HPDE6-E6E7 (cell line): ENCODE results near the gene ANAPC4.

Source experiments
- DNase-seq: peaks from one replicate; pipeline ENCODE4 v3.0.0; 2011; ENCODE audit warnings: missing footprints; ENCODE audit errors: extremely low spot score

The ANAPC4 gene

GRCh38 chr4:25378437-25378743, 1.3 kb downstream of the ANAPC4 start:
- no peak for DNase-seq

- no peak for DNase-seq
Observed at GRCh38 chr4:25379591-25379990, 2.5 kb downstream of the ANAPC4 start.

- DNase-seq, result no peak
Observed at GRCh38 chr4:25383647-25384046, 6.6 kb downstream of the ANAPC4 start.

GRCh38 chr4:25386926-25387325, 9.9 kb downstream of the ANAPC4 start:
- no peak for DNase-seq

DNA sequence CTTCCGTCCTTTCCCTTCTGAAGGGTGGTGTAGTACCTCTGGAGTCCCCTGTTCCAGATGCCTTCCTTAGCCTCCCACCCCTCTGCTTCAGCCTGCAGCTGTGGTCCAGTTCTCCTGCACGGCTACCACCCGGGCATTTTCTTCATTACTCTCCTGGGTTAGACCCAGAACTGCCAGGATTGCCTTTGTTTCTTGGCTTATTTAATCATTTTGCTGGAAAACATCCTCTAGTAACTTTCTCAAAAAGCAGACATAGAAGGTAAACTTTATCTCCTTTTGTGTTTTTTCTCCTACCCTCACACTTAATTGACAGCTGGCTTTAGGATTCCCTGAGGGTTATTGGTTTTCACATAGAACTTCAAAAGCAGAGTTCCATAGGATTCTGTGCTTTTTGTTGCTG, 20.2 kb downstream of the ANAPC4 start:
- no peak for DNase-seq

DNA sequence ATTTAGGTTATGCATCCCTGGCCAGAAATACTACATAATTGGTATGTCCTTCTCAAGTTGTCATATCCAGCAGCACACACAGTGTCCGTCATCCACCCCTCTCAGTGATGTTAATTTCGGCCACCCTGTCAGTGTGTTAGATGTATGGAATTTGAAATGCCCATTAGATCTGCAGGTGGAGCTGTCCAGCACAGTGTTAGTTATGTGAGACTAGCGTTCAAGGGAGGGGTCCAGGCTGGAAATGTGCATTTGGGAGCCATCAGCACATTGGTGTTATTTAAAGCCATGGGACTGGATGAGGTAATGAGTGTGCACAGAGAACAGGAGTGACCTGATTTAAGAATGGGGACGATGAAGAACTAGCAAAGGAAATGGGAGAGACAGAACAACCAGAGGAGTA, 22.4 kb downstream of the ANAPC4 start:
- no peak for DNase-seq

GRCh38 chr4:25401066-25401465, 24.0 kb downstream of the ANAPC4 start:
- DNase-seq, result no peak

DNA sequence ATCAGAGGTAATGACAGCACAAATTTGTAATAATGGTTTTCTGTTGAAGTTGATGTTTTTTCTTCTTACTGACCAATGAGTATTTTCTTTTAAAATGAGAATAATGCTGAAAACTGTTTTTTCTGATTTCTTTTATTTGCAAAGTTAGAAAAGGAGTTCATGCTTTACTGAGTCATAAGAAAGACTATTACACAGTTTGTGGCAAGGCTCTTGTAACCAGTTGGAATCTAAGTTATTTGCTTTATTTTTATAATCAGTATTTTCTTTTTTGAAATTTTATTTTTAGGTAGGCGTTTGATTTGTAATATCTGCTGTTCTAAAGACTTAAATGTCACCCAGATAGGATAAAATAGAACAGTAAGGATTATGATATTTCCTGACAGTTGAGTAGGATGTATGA, 25.5 kb downstream of the ANAPC4 start:
- no peak for DNase-seq

DNA sequence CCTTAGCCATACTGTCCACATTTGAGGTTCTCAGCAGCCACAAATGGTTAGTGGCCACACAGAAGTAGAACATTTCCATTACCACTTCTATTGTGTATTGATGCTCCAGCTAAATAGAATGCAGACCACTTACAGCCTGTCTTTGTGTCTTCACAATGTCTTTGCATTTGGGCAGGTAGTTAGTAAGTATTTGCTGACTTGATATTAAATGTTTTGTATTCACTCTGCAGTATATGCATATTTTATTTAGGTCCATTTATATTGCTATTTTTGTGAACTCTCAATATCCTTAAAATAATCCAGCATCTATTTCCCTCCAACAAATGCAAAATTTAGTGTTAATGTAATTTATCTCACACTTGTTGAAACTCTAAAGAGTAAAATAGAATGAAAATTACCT, 26.6 kb downstream of the ANAPC4 start:
- DNase-seq, result no peak

DNA sequence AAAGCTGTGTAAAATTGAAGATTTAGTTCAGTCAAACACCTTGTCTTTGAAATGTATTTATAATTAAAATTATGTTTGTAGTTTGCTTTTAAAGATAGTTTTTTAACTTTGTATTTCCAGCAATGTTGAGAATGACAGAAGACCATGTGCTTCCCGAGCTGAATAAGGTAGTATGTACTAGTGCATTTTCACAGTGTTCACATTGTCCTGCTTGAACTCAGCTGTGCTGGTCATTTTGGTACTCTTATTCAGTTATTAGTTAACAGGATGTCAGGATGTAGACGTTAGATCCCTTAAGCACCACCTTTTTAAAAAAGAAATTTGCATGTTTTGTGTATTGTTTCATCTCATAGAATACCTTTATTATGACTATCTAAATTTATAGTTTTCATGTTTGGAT, 28.4 kb downstream of the ANAPC4 start:
- no peak for DNase-seq

DNA sequence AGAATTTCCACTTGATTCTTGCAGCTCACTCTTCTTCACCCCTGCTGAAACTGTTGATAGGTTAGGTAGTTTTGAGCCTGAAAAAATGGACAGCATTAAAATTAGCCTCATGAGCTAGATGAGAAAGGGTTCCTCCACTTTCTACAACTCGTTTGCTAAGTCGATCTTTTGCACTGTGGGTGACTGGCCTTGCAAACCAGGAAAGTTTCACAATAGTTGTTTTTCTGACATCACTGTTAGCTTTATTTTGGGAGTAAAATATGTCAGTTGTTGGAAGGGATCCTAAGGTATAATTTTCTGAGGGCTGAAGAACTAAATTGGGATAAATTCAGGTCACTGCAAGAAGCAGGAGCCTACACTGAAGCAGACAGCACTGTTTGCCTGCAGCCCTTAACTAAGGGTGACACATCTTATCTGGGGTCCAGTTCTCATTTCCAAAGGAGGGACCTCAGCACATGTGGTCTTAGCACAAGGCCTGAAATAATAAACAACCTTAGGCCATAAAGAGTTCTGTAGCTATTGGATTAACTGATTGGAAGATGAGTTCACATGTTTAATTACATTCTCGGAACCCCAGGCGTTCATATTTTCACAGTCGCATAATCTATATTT, 29.1 kb downstream of the ANAPC4 start:
- no peak for DNase-seq

GRCh38 chr4:25410820-25411529, 33.9 kb downstream of the ANAPC4 start:
- no peak for DNase-seq

- no peak for DNase-seq
Observed at GRCh38 chr4:25413261-25413660, 36.2 kb downstream of the ANAPC4 start.

GRCh38 chr4:25417014-25417413, 40.0 kb downstream of the ANAPC4 start:
- DNase-seq, result no peak

DNA sequence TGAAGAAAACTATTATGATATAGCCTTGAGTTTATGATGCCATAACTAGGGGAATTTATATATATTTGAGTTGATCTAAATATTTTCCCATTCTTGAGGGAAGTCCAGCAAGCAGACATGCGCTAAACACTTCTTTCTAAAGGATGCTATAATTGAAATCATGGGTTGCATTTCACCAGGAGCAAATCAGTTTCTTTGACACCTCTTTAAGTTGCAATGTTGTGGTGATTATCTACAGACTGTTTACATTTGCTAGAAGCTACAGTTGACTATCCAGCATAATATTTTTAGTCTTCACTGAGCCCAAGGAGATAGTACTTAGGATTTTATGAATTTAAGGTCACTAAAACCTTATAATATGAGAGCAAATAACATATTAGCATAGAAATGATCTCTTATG, 43.9 kb downstream of the ANAPC4 start:
- no peak for DNase-seq

- DNase-seq, result no peak
Observed at GRCh38 chr4:25421816-25422525, 44.9 kb downstream of the ANAPC4 start.

DNA sequence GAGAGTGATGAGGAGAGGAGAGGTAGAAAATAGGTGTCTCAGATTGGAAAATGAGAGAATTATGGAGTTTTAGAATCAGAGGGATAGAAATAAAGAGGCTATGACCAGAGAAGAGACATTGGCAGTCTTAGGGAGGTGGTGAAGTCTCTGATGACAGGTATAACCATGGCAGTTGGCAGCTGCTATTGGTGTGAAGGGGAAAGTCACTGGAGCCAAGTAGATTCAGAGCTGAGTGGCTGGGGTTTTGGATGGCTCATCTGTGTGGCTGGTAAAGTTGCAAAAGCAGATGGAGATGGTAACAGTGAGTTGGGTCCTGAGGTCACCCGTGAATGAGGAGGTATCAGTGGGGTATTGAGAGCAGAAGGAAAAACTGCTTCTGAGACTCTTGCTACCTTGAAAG, 46.5 kb downstream of the ANAPC4 start:
- DNase-seq, result no peak

DNA sequence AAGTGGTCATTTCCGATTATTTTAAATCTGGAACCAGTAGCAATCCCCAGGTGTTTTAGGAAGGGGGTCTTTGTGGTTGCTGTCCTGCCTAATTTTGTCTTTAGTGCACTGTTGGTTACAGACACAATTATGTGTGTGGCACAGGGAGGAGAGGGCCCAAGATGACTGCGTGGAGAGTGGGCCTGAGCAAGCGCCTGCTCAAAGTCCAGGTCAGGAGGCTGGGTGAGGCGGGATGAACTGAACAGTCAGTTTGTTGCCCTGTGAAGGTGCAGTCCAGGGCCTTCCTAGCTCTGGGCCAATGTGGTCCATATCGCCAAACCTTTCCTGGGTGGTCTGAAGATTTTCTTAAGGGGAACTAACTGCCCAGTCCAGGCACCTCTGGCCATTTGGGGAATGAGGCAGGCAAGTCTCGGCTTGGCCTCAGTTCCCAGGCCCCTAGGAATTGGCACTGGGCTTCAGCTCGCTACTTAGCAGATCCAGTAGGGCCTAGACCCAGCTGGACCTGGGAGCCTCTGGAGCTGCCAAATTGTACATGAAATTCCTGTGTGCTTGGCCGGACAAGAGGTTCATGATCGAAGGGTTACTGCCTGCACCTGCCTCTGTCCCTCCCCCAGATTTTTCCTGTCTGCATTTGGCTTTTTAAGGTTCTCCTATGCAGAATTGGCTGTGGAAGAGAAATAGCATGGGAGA, 47.6 kb downstream of the ANAPC4 start:
- no peak for DNase-seq

DNA sequence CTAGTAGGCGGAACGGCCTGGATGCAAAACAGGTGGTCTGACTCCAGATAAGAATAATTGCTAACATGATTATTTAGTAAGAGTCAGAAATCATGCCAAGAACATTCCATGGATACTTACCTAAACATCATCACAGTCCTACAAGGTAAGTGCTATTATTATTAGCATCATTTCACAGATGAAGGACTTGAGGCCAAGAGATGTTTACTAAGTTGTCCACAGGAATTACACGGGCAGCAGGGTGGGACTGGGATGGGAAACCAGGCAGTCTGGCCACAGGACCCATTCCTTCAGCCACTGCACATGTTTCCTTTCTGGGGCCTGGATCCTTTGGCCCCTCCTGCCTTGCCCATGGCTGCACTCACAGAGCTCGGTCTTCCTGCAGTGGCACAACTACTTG, 48.3 kb downstream of the ANAPC4 start:
- DNase-seq, result no peak

DNA sequence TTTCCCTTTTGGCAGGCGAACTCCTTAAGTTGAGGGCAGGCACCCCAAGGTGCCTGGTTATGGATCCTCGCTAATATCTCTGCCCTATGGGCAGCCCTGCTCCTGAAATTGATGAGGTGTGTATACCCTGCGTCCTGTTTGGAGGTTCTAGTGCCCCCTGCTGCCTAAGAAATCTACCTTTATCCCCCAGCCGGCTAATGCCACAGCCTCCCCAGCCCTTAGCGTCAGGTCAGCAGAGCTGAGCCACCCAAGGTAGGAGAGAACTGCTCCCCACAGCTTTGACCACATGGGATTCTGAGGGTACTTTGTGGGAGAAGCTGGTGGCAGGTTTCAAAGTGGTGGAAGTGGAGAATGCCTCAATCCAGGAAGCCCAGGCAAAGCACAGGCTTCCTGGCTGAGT, 50.8 kb downstream of the ANAPC4 start:
- no peak for DNase-seq

GRCh38 chr4:25430630-25431029, 53.6 kb downstream of the ANAPC4 start:
- DNase-seq, result no peak

DNA sequence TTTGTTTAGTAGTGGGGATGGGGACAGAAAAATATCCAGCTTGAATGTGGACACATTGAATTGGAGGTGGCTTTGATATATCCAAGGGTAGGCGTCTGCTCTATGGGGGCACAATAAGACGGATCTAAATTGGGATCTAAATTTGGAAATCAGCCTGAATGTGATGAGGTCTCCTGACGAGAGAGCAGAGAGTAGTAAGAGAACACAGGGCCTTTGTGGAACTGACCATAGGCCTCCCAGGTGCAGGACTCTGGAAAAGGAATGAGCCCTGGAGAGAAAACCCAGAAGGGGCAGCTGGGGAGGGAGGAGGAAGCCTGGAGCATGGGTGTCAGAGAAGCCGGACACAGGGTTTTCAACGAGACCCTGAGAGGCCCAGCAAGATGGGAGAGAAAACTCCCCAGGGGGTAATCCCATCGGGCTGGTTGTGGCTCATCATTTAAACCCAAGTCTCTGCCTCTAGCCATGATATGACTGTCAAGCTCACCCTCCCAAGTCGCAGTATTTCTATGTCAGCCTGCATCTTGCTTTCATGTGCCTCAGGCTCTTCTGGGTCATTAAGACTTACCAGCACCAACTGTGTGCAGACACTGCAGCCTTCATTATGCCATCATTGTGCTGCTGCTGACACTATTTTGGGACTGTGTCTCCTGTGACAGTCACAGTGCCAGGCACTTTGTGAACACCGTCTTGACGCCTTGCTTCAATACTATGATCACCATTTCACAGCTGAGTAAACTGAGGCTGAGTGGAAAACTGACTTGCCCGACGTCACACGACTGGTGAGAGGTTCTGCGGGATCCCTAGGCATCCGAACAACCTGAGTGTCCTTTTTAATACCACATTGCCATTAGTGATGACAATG, 57.1 kb downstream of the ANAPC4 start:
- DNase-seq, result no peak
